Ovary (tissue), 10 donors: ENCODE measurements around the gene ATP5F1C. TPM values are rescaled to one million over a fixed set of nuclear protein-coding genes. Genes with fewer than 3 reads are reported as not detected.
"Not testable (repeated sequence)": the region's sequence is repeated elsewhere in the genome, so short reads cannot be mapped to it uniquely, and the experiment has no call there.

Experiments used
- DNase-seq, 5 donors: peaks; one replicate each; pipeline ENCODE4 v3.0.0-alpha.2; 2019 to 2020
- H3K27ac ChIP-seq, 2 donors: fragments of 200-600 bp; one replicate each; pipeline versions ENCODE4 v1.5.1 to v1.8.0; 2019 to 2022
- H3K27me3 ChIP-seq: fragments of 200-600 bp; one replicate; pipeline ENCODE4 v1.8.0; 2022
- H3K36me3 ChIP-seq: fragments of 200-600 bp; sonication (generic); one replicate; pipeline ENCODE4 v1.5.1; 2019
- H3K4me1 ChIP-seq: one replicate; pipeline ENCODE4 v1.8.1; 2013; ENCODE audit warnings: mild to moderate bottlenecking, moderate library complexity; ENCODE audit not compliant: insufficient read depth
- H3K4me3 ChIP-seq: fragments of 200-600 bp; sonication (generic); one replicate; pipeline ENCODE4 v1.5.1; 2017
- H3K9me3 ChIP-seq, 2 donors: fragments of 200-600 bp in 1 of 2; sonication (generic) in 1 of 2; one replicate each; pipeline versions ENCODE4 v1.5.1 to v1.8.1; 2013 to 2019; ENCODE audit warnings: mild to moderate bottlenecking in 1 of 2, moderate library complexity in 1 of 2
- EP300 ChIP-seq: sonication (generic); formaldehyde crosslinking; IDR thresholded peaks from one replicate; pipeline ENCODE4 v1.6.1; 2017; ENCODE audit warnings: antibody characterized with exemption
- POLR2A ChIP-seq: fragments of 450-650 bp; IDR thresholded peaks from one replicate; pipeline ENCODE4 v1.6.1; 2017; ENCODE audit warnings: antibody characterized with exemption, mild to moderate bottlenecking, moderate library complexity
- WGBS, 3 donors: extraction: QIAGEN DNeasy Blood & Tissue Kit in 1 of 3; methylation state at CpG; one replicate each; pipeline versions ENCODE4 v1.1.5 to v1.1.7; 2013 to 2017; 5-methylcytosine and 5-hydroxymethylcytosine counted together
- intact Hi-C, 4 donors: fragments of 100-400 bp; cut with DNase I; formaldehyde crosslinking; loops; one replicate each; pipeline versions ENCODE4 v1.11.0 to v1.15.1; 2022 to 2023
- long read RNA-seq, 3 donors: library from polyadenylated mRNA in 2 of 3; unstranded in 2 of 3; transcript quantifications; one replicate each; pipeline ENCODE4 v2.0.0 and lab custom pipeline, GENCODE V29; 2021 to 2026
- polyA plus RNA-seq, 2 donors: library from polyadenylated mRNA; stranded (reverse); fragments of 200-250 nt in 1 of 2; fragments of 350-450 nt in 1 of 2; fragmentation: Illumina TruSeq in 1 of 2; extraction: RNeasy Lipid Tissue Mini Kit (QIAGEN cat#74804) in 1 of 2; gene quantifications; one replicate each; pipeline ENCODE4 v1.2.3, GENCODE V29; 2013 to 2014
- total RNA-seq, 7 donors: library from RNA; depleted of rRNA in 2 of 7; stranded (reverse); fragments of >200 nt in 2 of 7; fragmentation: NEBNext Ultra II Directional in 3 of 7; extraction: Animal tissue kit (Norgen Biotek cat#: 25700) in 3 of 7; gene quantifications; one replicate each; pipeline versions ENCODE4 v1.1.0 to v1.2.4, GENCODE V29; 2016 to 2023
- TF ChIP-seq, protein P1 (sequence below), 3 donors: fragments of 450-650 bp in 2 of 3; fragments of 200-600 bp in 1 of 3; IDR thresholded peaks; one replicate each; pipeline versions ENCODE4 v1.5.1 to v1.8.0; 2016 to 2022; ENCODE audit warnings: antibody characterized with exemption in 3 of 3, mild to moderate bottlenecking in 1 of 3
- donor health status: DM: no; HTN: no; CAD: no; lungs with moderate emphysema.
- donor health status: DM: no; HTN: no; CAD: no.
- donor health status: Bipolar disorder and iron deficiency.
- donor health status: DM: yes; HTN: yes; CAD: no.
- donor health status: DM: no; HTN: no; CAD: no.
- donor health status: DM: yes; HTN: yes; CAD: no.

Gene ATP5F1C
- total RNA-seq (100 to 1,000 TPM; 154 to 214 (median 191) TPM), polyA plus RNA-seq (100 to 1,000 TPM; 179 to 324 TPM)
- long read RNA-seq, donor 1, transcript ATP5F1C-202 (10 exons, 1,163 nt): major isoform, 157 of 281 reads
- long read RNA-seq, donor 1, transcript ATP5F1C-201 (9 exons, 1,078 nt): minor isoform, 102 of 281 reads
- long read RNA-seq, donor 1, partial matches to known transcripts: 6 of 281 reads
- long read RNA-seq, donor 1, other reads (novel, unspliced or antisense): 14 of 281 reads
- long read RNA-seq, donor 2, transcript ATP5F1C-202 (10 exons, 1,163 nt): major isoform, 97 of 211 reads
- long read RNA-seq, donor 2, transcript ATP5F1C-201 (9 exons, 1,078 nt): minor isoform, 22 of 211 reads
- long read RNA-seq, donor 2, partial matches to known transcripts: 85 of 211 reads
- long read RNA-seq, donor 2, other reads (novel, unspliced or antisense): 0 of 211 reads
- long read RNA-seq, donor 3, transcript ATP5F1C-202 (10 exons, 1,163 nt): major isoform, 89 of 158 reads
- long read RNA-seq, donor 3, transcript ATP5F1C-201 (9 exons, 1,078 nt): minor isoform, 57 of 158 reads
- long read RNA-seq, donor 3, partial matches to known transcripts: 3 of 158 reads
- long read RNA-seq, donor 3, other reads (novel, unspliced or antisense): 7 of 158 reads

DNA sequence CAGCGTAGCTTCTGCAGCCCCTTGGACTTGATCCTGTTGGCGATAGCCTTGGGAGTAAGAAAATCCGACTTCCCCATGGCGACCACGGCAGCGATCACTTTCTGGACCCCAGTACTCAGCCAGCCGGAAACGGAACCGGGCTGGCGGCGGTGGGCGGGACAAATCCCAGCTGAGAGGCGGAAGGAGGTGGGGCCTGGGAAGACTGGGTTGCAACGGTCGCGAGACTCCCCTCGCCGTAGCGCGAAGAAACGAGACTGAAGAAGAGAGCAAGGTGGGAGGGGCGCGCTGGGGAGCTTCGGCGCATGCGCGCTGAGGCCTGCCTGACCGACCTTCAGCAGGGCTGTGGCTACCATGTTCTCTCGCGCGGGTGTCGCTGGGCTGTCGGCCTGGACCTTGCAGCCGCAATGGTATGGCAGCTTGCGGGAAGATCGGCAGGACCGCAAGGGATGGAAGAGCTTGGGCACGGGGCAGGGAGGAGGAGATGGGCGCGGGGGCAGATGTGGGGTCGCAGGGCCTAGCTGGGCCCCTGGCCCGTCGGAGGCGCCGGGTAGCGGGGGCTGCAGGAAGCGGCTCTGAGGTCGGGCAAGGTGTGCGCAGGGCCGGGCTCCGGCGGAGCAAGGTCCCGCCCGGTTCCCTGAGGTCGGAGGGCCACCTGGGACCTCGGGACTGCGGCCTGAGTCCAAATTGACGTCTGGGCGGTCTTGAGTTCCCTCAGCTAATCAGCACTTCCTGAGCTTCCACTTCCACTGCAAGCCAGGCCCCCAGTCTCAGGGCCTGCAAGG is at the start of gene ATP5F1C, which contains the start of gene KIN:
Gene ATP5F1C, plus strand, starts transcription at position 321 of the 782 bp plus-strand sequence. Its CDS starts 31 bp downstream, at position 352.
Gene KIN, minus strand, starts transcription at position 137 of the 782 bp plus-strand sequence. Its CDS starts 60 bp downstream, at position 77.
- 0 to 1% (median 0%) methylated on average over 59 of the region's 59 CpGs for WGBS, 3 donors
- no peaks in the 10 kb centered on the region for H3K36me3 ChIP-seq
- H3K27me3 ChIP-seq: no peaks in the 10 kb centered on the region
- intact Hi-C loops: no loop called here
- no peaks in the 10 kb centered on the region for H3K9me3 ChIP-seq
- peak within 1 kb of the TSS; percentile 79 for H3K4me3 ChIP-seq
- peak; percentile 97 to 99 (median 98) for DNase-seq
- TF ChIP-seq, protein P1, sequence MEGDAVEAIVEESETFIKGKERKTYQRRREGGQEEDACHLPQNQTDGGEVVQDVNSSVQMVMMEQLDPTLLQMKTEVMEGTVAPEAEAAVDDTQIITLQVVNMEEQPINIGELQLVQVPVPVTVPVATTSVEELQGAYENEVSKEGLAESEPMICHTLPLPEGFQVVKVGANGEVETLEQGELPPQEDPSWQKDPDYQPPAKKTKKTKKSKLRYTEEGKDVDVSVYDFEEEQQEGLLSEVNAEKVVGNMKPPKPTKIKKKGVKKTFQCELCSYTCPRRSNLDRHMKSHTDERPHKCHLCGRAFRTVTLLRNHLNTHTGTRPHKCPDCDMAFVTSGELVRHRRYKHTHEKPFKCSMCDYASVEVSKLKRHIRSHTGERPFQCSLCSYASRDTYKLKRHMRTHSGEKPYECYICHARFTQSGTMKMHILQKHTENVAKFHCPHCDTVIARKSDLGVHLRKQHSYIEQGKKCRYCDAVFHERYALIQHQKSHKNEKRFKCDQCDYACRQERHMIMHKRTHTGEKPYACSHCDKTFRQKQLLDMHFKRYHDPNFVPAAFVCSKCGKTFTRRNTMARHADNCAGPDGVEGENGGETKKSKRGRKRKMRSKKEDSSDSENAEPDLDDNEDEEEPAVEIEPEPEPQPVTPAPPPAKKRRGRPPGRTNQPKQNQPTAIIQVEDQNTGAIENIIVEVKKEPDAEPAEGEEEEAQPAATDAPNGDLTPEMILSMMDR (IDR thresholded peaks at IDR 0.05): no peak
- TF ChIP-seq POLR2A: peak; percentile 55
- peak within 1 kb of the TSS; percentile 56 for H3K27ac ChIP-seq
- peaks cover 4% of the 10 kb centered on the region for H3K4me1 ChIP-seq

DNA sequence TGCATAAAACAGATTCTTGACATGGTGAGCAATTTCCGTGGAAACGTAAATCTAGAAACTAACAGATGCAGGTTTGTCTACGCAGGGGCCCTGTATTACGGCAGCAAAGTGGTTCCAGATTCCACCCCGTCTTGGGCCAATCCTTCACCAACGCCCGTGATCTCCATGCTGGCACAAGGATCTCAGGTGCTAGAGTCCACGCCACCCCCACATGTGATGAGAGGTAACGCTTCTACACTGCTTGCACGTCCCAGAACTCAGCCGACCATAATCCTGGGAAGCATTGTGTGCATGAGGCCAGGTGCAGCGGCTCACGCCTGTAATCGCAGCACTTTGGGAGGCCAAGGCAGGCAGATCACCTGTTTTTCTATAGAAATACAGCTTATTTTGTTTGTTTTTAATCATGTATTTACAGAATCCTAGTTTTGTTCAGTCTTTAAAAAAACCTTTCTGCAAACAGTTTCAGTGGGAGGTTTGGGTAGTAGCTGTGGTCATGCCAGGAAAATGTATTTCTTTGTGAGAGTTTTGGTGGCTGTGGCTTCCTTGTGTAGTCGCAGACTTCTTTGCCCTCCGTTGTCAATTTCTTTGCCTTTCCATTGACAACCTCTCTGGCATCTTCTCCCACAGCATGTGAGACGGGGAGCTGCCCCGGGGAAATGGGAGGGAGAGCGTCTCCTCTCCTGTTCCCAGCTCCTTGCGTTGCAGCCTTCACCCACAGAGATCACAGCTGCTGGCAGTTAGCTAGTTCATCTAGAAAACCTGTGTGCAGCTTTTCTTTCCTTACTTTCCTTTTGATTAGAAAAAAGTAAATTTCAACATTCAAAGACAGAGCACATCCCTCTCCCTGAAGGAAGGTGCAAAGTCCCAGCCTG is 49.2 kb upstream of the ATP5F1C start:
- no peaks in the 10 kb centered on the region for H3K9me3 ChIP-seq
- H3K27me3 ChIP-seq: no peaks in the 10 kb centered on the region
- intact Hi-C loops: no loop called here
- H3K36me3 ChIP-seq: no peaks in the 10 kb centered on the region
- WGBS, 3 donors: 69 to 74% (median 69%) methylated on average over 20 of the region's 20 CpGs
- TF ChIP-seq POLR2A (no peak), EP300 (no peak)
- TF ChIP-seq, protein P1 (IDR thresholded peaks at IDR 0.05): no peak
- H3K27ac ChIP-seq: no peak overlapping the region
- no peak overlapping the region for H3K4me3 ChIP-seq
- H3K4me1 ChIP-seq: no peaks in the 10 kb centered on the region
- DNase-seq: no peak

DNA sequence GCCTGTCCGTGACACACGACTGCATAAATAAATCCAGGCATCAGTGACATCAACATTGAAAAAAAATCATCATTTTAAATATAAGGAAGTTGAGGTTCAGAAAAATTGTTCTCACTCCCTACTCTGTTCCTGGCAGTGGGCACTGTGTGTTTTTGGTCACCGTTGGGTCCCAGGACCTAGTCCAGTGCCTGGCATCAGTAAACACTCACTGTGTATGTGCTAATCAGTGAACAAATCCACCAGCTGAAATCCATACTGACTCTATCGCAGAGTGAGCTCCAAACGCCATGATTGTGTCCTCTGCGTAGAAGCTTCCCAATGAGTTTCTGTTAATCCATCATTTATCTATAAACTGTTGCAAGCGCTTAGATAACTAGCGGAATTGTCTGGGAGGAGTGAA is 43.7 kb upstream of the ATP5F1C start:
- DNase-seq: no peak
- H3K36me3 ChIP-seq: no peaks in the 10 kb centered on the region
- intact Hi-C loops: no loop called here
- no peaks in the 10 kb centered on the region for H3K4me1 ChIP-seq
- H3K27ac ChIP-seq: no peak overlapping the region
- no peak overlapping the region for H3K4me3 ChIP-seq
- WGBS, 3 donors: 87 to 91% (median 87%) methylated on average over 8 of the region's 8 CpGs
- H3K9me3 ChIP-seq: no peaks in the 10 kb centered on the region
- no peak for TF ChIP-seq EP300
- TF ChIP-seq POLR2A: no peak
- TF ChIP-seq, protein P1 (IDR thresholded peaks at IDR 0.05): no peak
- no peaks in the 10 kb centered on the region for H3K27me3 ChIP-seq

DNA sequence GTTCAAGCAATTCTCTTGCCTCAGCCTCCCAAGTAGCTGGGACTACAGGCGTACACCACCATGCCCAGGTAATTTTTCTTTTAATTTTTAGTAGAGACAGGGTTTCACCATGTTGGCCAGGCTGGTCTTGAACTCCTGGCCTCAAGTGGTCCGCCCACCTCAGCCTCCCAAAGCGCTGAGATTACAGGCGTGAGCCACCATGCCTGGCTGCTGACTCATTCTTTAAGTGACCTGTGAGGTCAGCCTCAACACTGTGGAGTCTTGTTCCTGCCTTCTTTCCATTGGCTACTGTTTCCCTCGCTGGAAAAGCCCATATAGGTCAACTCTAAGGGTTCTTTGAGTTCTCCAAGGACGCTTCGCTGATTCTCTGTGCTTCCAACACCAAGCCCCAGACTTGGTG is 39.3 kb upstream of the ATP5F1C start:
- H3K36me3 ChIP-seq, H3K4me1 ChIP-seq, H3K27me3 ChIP-seq, H3K4me3 ChIP-seq, H3K27ac ChIP-seq, DNase-seq, intact Hi-C loops, H3K9me3 ChIP-seq: not testable (repeated sequence)
- 79 to 89% (median 83%) methylated on average over 7 of the region's 7 CpGs for WGBS, 3 donors
